SU-DHL-6 (cell line): ENCODE measurements around the gene UCK2.

Experiments used
- H2AFZ ChIP-seq: fragments of 200-600 bp; sonication (generic); 2 replicates; pipeline ENCODE4 v1.6.1; 2014; ENCODE audit warnings: low read depth, mild to moderate bottlenecking, moderate library complexity, mixed read lengths, antibody characterized with exemption, low read length; ENCODE audit not compliant: severe bottlenecking
- H3F3A ChIP-seq: fragments of 200-600 bp; shearing (Covaris generic); 2 replicates; pipeline ENCODE4 v1.6.0; 2016; ENCODE audit warnings: antibody characterized with exemption, mild to moderate bottlenecking; ENCODE audit not compliant: insufficient read depth
- H3K27ac ChIP-seq: fragments of 200-600 bp; sonication (generic); 2 replicates; pipeline ENCODE4 v1.5.1; 2016; ENCODE audit warnings: low read depth, mild to moderate bottlenecking, low read length, moderate library complexity, mixed read lengths
- H3K27me3 ChIP-seq: fragments of 200-600 bp; sonication (generic), shearing (Covaris generic); 2 replicates; pipeline ENCODE4 v1.6.0; 2014; ENCODE audit warnings: mild to moderate bottlenecking, low read length
- H3K36me3 ChIP-seq: fragments of 200-600 bp; sonication (generic); 2 replicates; pipeline ENCODE4 v1.6.1; 2014; ENCODE audit warnings: mild to moderate bottlenecking, low read length, mixed read lengths
- H3K4me2 ChIP-seq: fragments of 300-600, 200-600 bp; shearing (Covaris generic), sonication (generic); 2 replicates; pipeline ENCODE4 v1.6.0; 2014; ENCODE audit warnings: low read length, low read depth, mild to moderate bottlenecking; ENCODE audit not compliant: poor library complexity, severe bottlenecking
- H3K4me3 ChIP-seq: fragments of 200-600 bp; sonication (generic); 2 replicates; pipeline ENCODE4 v1.5.1; 2014; ENCODE audit warnings: antibody characterized with exemption, low read length, mild to moderate bottlenecking, mixed read lengths; ENCODE audit not compliant: insufficient read depth, poor library complexity, severe bottlenecking
- H3K79me2 ChIP-seq: fragments of 200-600 bp; sonication (generic); 2 replicates; pipeline ENCODE4 v1.6.1; 2014; ENCODE audit warnings: mild to moderate bottlenecking, low read length, moderate library complexity; ENCODE audit not compliant: insufficient read depth
- H3K9ac ChIP-seq: fragments of 200-600 bp; sonication (generic); 2 replicates; pipeline ENCODE4 v1.7.0; 2014; ENCODE audit warnings: mild to moderate bottlenecking, low read length
- H3K9me2 ChIP-seq: fragments of 200-600 bp; sonication (generic); replicated peaks from 2 replicates; pipeline ENCODE4 v1.6.1; 2014; ENCODE audit warnings: low read length; ENCODE audit not compliant: insufficient read depth
- H3K9me3 ChIP-seq: fragments of 200-600 bp; sonication (generic); 2 replicates; pipeline ENCODE4 v1.6.1; 2014; ENCODE audit warnings: low read length, mixed read lengths; ENCODE audit not compliant: insufficient read depth
- H4K20me1 ChIP-seq: fragments of 200-600 bp; sonication (generic); 2 replicates; pipeline ENCODE4 v1.6.1; 2014; ENCODE audit warnings: low read depth, mild to moderate bottlenecking, antibody characterized with exemption, low read length, moderate library complexity, mixed read lengths
- EZH2phosphoT487 ChIP-seq: fragments of 200-600 bp; sonication (generic), shearing (Covaris generic); conservative IDR thresholded peaks from 2 replicates; pipeline ENCODE4 v1.6.1; 2018; ENCODE audit warnings: mild to moderate bottlenecking, antibody characterized with exemption, low read length, moderate library complexity, mixed read lengths
- TF ChIP-seq, protein P1 (sequence below): fragments of 200-600 bp; sonication (generic); IDR thresholded peaks from one replicate; pipeline ENCODE4 v1.5.1; 2017; ENCODE audit warnings: antibody characterized with exemption, mild to moderate bottlenecking, low read length, moderate library complexity; ENCODE audit not compliant: insufficient read depth, poor library complexity, severe bottlenecking

Gene UCK2

DNA sequence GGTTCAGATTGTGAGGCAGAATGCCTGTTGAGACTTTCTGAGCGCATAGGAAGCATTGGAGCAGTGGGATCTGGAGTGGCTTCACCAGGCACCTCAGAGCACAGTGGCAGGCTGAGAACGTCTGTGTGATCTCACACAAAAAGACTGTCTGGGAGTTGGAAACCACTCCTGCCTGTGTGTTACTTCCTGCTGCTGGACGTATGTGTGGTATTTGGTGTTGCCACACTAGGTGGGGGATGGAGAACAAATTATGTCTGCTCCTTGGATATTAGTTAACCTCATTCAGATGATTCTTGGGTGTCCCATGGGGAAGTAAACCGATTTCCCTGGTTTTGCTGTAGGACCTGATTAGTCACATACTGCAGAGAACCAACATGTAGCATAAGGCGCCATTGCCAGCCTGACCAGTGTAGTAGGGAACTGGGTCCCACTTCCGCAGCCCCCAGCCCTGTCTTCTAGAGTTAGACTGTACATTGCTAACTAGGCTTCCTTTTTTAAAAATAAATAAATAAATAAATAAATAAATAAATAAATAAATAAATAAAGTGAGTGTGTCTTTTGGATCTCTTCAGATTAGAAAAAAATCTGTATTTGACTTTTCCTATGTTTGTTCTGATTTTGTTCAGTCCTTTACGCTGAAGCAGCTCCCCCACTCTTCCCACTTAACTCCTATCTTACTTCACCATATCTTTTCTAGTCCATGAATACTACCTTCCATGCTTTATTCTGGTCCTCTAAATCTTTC, 26.9 kb downstream of the UCK2 start:
- Histone ChIP-seq H2AFZ (no peak overlapping the region), H4K20me1 (peaks cover 32% of the 10 kb centered on the region), H3K36me3 (no peaks in the 10 kb centered on the region), H3K9ac (no peak overlapping the region), H3K79me2 (peaks cover 98% of the 10 kb centered on the region), H3F3A (no peaks in the 10 kb centered on the region), H3K4me2 (no peak overlapping the region), H3K27me3 (no peaks in the 10 kb centered on the region), H3K9me2 (no peaks in the 10 kb centered on the region), H3K4me3 (no peak overlapping the region), H3K9me3 (no peaks in the 10 kb centered on the region), H3K27ac (no peak overlapping the region)
- no peak for TF ChIP-seq EZH2phosphoT487
- TF ChIP-seq, protein P1, sequence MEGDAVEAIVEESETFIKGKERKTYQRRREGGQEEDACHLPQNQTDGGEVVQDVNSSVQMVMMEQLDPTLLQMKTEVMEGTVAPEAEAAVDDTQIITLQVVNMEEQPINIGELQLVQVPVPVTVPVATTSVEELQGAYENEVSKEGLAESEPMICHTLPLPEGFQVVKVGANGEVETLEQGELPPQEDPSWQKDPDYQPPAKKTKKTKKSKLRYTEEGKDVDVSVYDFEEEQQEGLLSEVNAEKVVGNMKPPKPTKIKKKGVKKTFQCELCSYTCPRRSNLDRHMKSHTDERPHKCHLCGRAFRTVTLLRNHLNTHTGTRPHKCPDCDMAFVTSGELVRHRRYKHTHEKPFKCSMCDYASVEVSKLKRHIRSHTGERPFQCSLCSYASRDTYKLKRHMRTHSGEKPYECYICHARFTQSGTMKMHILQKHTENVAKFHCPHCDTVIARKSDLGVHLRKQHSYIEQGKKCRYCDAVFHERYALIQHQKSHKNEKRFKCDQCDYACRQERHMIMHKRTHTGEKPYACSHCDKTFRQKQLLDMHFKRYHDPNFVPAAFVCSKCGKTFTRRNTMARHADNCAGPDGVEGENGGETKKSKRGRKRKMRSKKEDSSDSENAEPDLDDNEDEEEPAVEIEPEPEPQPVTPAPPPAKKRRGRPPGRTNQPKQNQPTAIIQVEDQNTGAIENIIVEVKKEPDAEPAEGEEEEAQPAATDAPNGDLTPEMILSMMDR = no peak

DNA sequence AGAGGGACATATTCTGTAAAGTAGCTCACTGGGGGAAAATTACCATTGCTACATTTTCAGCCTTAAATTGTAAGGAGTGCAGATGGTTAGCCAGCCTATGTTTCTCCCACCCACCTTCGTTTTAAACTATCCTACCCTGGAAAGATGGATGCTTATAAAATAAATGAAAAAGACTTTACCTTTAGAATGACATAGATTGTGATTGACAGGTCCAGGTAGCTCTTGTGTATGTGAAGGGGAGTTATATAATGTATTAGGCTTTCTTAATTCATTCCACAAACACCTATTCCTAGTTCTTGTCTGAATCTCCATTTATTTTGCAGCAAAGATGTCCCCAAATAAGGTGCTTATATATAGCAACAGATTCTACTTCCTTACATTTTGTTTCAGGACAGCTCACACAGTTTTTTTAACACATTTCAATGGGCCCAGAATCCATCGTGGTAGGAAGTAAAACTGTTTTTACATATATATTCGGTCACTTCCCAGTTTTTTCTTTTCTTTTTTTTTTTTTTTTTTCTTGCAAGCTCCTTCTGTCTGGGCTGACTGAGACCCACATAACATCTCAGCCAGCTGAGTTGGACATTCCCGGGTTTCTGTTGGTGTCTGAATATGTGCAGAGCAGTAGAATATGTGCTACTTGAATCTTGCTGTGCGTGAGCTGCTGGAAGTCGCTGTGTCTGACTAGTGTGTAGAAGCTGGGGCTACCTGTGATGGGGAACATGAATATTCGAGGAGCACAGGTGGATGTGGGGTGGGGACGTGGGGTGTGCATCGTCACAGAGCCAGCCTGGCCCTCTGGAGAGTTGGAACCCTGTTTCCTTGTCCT, 27.8 kb downstream of the UCK2 start:
- Histone ChIP-seq H3K4me3 (no peak overlapping the region), H3K9me2 (no peaks in the 10 kb centered on the region), H3K9ac (no peak overlapping the region), H3K27ac (no peak overlapping the region), H3K79me2 (peaks cover 98% of the 10 kb centered on the region), H3K9me3 (no peaks in the 10 kb centered on the region), H2AFZ (no peak overlapping the region), H3K27me3 (no peaks in the 10 kb centered on the region), H4K20me1 (peaks cover 36% of the 10 kb centered on the region), H3F3A (no peaks in the 10 kb centered on the region), H3K4me2 (no peak overlapping the region), H3K36me3 (no peaks in the 10 kb centered on the region)
- TF ChIP-seq EZH2phosphoT487 = no peak
- TF ChIP-seq, protein P1 = no peak

DNA sequence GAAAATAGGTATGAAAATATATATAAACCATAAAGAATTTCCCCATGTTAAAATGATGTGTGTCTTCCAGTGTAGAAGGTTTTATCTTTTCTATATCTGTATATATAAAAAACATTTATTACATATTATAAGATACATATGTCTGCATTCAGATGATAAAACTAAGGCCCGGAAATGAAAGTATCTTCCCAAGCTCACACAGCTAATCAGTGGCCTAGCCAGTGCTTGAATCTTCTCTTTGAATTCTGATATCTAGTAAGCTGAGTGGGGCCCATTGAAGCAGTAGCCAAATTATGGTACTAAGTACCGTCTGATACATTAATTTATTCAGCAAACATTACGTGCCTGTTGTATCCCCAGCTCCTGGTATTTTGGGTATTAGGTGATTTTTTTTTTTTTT, 28.6 kb downstream of the UCK2 start:
- TF ChIP-seq, protein P1 = no peak
- TF ChIP-seq EZH2phosphoT487 = no peak
- Histone ChIP-seq H3K36me3 (no peaks in the 10 kb centered on the region), H3K9me3 (no peaks in the 10 kb centered on the region), H3F3A (no peaks in the 10 kb centered on the region), H3K4me3 (no peak overlapping the region), H3K27ac (no peak overlapping the region), H3K4me2 (no peak overlapping the region), H3K9ac (no peak overlapping the region), H2AFZ (no peak overlapping the region), H3K9me2 (no peaks in the 10 kb centered on the region), H3K27me3 (no peaks in the 10 kb centered on the region), H3K79me2 (peaks cover 100% of the 10 kb centered on the region), H4K20me1 (peaks cover 41% of the 10 kb centered on the region)
